Parathyroid adenoma (tissue), 2 donors: ENCODE measurements around the gene PLXNA4.

Source experiments
- H2AFZ ChIP-seq: fragments of 300-600 bp; sonication (generic); one replicate; pipeline ENCODE4 v1.7.0; 2017; ENCODE audit warnings: antibody characterized with exemption, mild to moderate bottlenecking
- H3K27ac ChIP-seq: fragments of 300-600 bp; sonication (generic); one replicate; pipeline ENCODE4 v1.7.0; 2017
- H3K27me3 ChIP-seq: fragments of 300-600 bp; sonication (generic); one replicate; pipeline ENCODE4 v1.7.0; 2017; ENCODE audit warnings: low read length; ENCODE audit not compliant: control insufficient read depth, insufficient read depth
- H3K36me3 ChIP-seq: fragments of 300-600 bp; sonication (generic); one replicate; pipeline ENCODE4 v1.7.0; 2017; ENCODE audit warnings: low read length; ENCODE audit not compliant: control insufficient read depth, insufficient read depth
- H3K4me1 ChIP-seq: fragments of 300-600 bp; sonication (generic); one replicate; pipeline ENCODE4 v1.7.0; 2017; ENCODE audit warnings: control low read depth
- H3K4me2 ChIP-seq: fragments of 300-600 bp; sonication (generic); one replicate; pipeline ENCODE4 v1.7.0; 2017; ENCODE audit warnings: low read length
- H3K4me3 ChIP-seq: fragments of 300-600 bp; sonication (generic); one replicate; pipeline ENCODE4 v1.7.0; 2017; ENCODE audit warnings: low read depth, low read length
- H3K79me2 ChIP-seq: fragments of 300-600 bp; sonication (generic); one replicate; pipeline ENCODE4 v1.7.0; 2017; ENCODE audit warnings: control low read depth
- H3K9ac ChIP-seq: fragments of 300-600 bp; sonication (generic); one replicate; pipeline ENCODE4 v1.7.0; 2017; ENCODE audit warnings: mild to moderate bottlenecking
- H3K9me3 ChIP-seq: fragments of 300-600 bp; sonication (generic); one replicate; pipeline ENCODE4 v1.7.0; 2017; ENCODE audit warnings: low read length; ENCODE audit not compliant: control insufficient read depth
- CTCF ChIP-seq: fragments of 300-600 bp; sonication (generic); IDR thresholded peaks from one replicate; pipeline ENCODE4 v1.7.0; 2017; ENCODE audit warnings: antibody characterized with exemption, mild to moderate bottlenecking
- donor health status: primary hyperparathyroidism.

Gene PLXNA4

GRCh38 chr7:132584796-132585494 lies 8.7 kb upstream of the PLXNA4 start:
- no peak overlapping the region for H3K4me3 ChIP-seq
- no peaks in the 10 kb centered on the region for H3K79me2 ChIP-seq
- H3K27ac ChIP-seq = no peak overlapping the region
- H3K9me3 ChIP-seq = no peaks in the 10 kb centered on the region
- H3K36me3 ChIP-seq = no peaks in the 10 kb centered on the region
- H3K9ac ChIP-seq = no peak overlapping the region
- H2AFZ ChIP-seq = no peak overlapping the region
- H3K27me3 ChIP-seq = no peaks in the 10 kb centered on the region
- H3K4me2 ChIP-seq = no peak overlapping the region
- no peaks in the 10 kb centered on the region for H3K4me1 ChIP-seq
- no peak for TF ChIP-seq CTCF

- H2AFZ ChIP-seq = no peak overlapping the region
- no peak overlapping the region for H3K27ac ChIP-seq
- no peak overlapping the region for H3K4me3 ChIP-seq
- no peaks in the 10 kb centered on the region for H3K36me3 ChIP-seq
- no peak overlapping the region for H3K9ac ChIP-seq
- H3K4me2 ChIP-seq = no peak overlapping the region
- H3K79me2 ChIP-seq = no peaks in the 10 kb centered on the region
- H3K4me1 ChIP-seq = no peaks in the 10 kb centered on the region
- H3K9me3 ChIP-seq = no peaks in the 10 kb centered on the region
- H3K27me3 ChIP-seq = no peaks in the 10 kb centered on the region
- TF ChIP-seq CTCF = no peak
Observed at GRCh38 chr7:132581431-132581830, 5.2 kb upstream of the PLXNA4 start.

- H3K4me3 ChIP-seq = no peak overlapping the region
- TF ChIP-seq CTCF = peak; percentile 83
- H2AFZ ChIP-seq = no peak overlapping the region
- no peaks in the 10 kb centered on the region for H3K36me3 ChIP-seq
- no peak overlapping the region for H3K4me2 ChIP-seq
- H3K27ac ChIP-seq = no peak overlapping the region
- no peaks in the 10 kb centered on the region for H3K27me3 ChIP-seq
- H3K9ac ChIP-seq = no peak overlapping the region
- H3K79me2 ChIP-seq = no peaks in the 10 kb centered on the region
- H3K4me1 ChIP-seq = no peaks in the 10 kb centered on the region
- H3K9me3 ChIP-seq = no peaks in the 10 kb centered on the region
Observed at GRCh38 chr7:132580717-132581285, 4.5 kb upstream of the PLXNA4 start.

- Histone ChIP-seq H2AFZ (no peak overlapping the region), H3K9me3 (no peaks in the 10 kb centered on the region), H3K9ac (no peak overlapping the region), H3K4me3 (no peak overlapping the region), H3K27me3 (no peaks in the 10 kb centered on the region), H3K36me3 (no peaks in the 10 kb centered on the region), H3K79me2 (no peaks in the 10 kb centered on the region), H3K4me1 (peaks cover 2% of the 10 kb centered on the region), H3K4me2 (no peak overlapping the region), H3K27ac (no peak overlapping the region)
- no peak for TF ChIP-seq CTCF
Observed at GRCh38 chr7:132580277-132580676, 4.0 kb upstream of the PLXNA4 start.
